ENCODE data around the gene ENOX2.
"Not testable (repeated sequence)": the region's sequence is repeated elsewhere in the genome, so short reads cannot be mapped to it uniquely, and the experiment has no call there.

Gene ENOX2

DNA sequence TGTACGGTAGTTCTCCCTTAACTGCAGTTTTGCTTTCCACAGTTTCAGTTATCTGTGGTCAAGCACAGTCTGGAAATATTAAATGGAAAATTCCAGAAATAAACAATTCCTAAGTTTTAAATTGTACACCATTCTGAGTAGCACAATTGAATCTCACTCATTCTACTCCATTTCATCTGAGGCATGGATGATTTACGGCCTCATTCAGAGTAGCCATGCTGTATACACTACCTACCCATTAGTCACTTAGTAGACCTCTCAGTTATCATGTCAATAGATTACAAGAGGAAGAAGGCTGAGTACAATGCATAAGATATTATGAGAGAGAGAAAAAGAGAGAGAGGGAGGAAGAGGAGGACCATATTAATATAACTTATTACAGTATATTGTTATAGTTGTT is 77.5 kb downstream of the ENOX2 start:
- DNase-seq (ENCODE audit: low spot score) = no peak

DNA sequence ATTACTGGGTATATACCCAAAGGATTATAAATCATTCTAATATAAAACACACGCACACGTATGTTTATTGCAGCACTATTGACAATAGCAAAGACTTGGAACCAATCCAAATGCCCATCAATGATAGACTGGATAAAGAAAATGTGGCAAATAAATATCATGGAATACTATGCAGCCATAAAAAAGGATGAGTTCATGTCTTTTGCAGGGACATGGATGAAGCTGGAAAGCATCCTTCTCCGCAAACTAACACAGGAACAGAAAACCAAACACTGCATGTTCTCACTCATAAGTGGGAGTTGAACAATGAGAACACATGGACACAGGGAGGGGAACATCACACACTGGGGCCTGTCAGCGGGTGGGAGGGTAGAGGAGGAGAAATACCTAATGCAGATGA is 83.6 kb downstream of the ENOX2 start:
- not testable (repeated sequence) for DNase-seq (ENCODE audit: low spot score)

DNA sequence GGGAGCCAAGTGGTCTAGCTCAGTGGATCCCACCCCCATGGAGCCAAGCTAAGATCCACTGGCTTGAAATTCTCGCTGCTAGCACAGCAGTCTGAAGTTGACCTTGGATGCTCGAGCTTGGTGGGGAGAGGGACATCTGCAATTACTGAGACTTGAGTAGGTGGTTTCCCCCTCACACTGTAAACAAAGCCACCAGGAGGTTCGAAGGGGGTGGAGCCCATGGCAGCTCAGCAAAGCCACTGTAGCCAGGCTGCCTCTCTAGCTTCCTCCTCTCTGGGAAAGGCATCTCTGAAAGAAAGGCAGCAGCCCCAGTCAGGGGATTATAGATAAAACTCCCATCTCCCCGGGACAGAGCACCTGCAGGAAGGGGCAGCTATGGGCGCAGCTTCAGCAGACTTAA is 89.1 kb downstream of the ENOX2 start:
- not testable (repeated sequence) for DNase-seq (ENCODE audit: low spot score)

DNA sequence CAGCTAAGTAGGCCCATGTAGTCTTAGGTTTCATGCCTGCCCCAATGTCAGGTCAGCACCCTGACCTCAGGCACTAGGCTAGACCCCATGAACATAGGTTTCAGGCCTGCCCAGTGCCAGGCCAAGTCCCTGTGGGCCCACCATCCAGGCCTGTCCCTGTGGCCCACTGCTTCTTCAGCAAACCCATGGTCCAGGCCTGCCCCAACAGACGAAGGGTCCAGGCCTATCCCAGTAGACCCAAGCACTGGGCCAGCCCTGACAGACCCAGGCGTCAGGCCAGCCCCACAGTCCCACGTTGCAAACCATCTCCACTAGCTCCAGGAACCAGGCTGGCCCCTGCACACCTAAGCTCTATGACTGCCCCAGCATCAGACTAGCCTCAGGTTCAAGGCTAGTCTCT is 92.4 kb downstream of the ENOX2 start:
- DNase-seq (ENCODE audit: low spot score) = no peak

DNA sequence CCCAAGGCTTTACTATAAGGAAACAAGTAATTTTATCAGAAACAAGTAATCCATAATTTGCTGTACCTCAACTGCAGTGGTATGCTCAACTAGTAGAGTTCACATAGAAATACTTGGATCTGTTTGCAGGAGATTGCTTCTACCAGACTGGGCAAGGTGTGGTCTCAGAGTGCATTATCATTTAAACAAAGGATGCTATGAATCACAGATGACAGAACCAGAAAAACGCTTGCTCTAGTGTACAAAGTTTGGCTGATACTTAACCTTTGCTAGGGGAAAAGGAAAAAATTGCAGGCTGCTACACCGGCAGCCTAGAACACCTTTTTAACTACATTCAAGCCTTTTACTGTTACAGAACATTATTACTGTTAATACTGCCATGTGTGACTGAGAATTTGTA is 97.1 kb downstream of the ENOX2 start:
- DNase-seq (ENCODE audit: low spot score) = no peak

DNA sequence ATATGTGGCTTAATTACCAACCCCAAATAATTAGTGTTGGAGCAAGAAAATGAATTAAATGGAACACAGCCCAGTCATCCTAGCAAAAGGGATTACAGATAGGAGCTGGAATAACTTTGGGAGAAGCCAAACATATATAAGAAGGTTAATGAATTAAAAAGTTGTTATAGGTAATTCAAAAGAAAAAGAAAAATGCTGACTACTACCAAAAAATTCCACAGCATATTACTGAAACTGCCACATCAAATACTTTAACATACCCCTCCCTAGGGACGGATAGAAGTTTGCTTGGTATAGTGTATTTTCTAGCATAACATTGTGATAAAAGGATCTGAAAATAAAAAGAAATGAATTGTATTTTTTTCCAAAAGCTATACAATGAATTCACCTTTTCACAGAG is 99.5 kb downstream of the ENOX2 start:
- no peak for DNase-seq (ENCODE audit: low spot score)

DNA sequence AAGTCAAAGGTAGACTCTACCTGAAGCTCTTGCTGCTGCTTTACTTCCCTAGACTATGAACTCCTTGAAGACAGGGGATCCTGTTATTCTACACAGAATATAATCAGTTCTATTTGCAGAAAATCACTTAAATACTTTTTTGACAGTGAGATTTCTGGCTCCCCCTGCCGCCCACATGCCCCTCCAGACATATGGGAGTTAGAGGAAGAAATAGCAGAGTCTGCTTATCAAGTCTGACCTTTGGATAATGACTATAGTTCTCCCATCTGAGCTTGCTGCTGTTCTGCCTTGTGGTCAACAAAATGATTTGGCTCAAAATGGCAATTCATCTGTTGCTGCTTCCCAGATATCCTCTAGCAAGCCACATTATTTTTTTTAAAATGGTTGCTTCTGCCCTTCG is 101.1 kb downstream of the ENOX2 start:
- no peak for DNase-seq (ENCODE audit: low spot score)

DNA sequence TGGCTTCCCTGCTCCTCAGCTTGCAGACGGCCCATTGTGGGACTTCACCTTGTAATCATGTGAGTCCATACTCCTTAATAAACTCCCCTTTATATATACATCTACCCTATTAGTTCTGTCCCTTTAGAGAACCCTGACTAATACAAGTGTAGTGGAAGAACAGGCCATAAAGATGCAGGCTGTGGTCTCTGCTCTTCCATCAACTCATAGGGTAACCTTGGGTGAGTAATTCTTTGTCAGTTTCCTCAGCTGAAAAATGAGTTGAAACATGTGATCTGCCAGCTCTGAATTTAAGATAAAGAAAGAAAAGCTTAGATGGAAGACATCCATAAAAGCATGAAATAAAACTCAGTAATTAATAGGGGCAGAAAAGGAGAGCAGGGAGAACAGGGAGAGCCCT is 103.6 kb downstream of the ENOX2 start:
- no peak for DNase-seq (ENCODE audit: low spot score)

DNA sequence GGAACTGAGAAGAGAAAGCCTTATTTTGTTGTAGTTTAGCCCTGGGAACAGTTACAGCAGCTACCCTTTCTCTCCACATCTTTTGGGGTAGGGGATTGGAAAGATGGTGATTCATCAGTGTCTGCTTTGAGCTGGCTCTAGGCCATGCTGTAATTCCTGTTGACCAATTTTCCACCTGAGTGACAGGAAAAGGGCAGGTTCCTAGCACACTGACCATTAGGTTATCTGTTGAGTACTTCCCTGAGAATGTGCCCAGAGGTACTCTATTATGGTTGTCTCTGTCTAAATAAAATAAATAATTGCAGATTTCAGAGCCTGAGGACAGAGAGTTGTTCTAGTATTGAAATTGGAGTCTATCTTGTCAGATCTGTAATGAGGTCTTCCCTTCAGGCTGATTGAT is 109.0 kb downstream of the ENOX2 start:
- no peak for DNase-seq (ENCODE audit: low spot score)

DNA sequence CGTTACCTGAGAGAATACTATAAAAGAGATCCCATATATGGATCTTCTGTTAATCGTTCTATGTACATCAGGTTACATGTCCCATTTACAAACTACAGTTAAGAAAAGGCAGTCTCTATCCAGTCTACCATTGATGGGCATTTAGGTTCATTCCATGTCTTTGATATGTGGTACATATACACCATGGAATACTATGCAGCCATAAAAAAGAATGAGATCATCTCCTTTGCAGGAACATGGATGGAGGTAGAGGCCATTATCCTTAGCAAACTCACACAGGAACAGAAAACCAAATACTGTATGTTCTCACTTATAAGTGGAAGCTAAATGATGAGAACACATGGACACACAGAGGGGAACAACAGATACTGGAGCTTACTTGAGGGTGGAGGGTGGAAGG is 111.1 kb downstream of the ENOX2 start:
- not testable (repeated sequence) for DNase-seq (ENCODE audit: low spot score)

DNA sequence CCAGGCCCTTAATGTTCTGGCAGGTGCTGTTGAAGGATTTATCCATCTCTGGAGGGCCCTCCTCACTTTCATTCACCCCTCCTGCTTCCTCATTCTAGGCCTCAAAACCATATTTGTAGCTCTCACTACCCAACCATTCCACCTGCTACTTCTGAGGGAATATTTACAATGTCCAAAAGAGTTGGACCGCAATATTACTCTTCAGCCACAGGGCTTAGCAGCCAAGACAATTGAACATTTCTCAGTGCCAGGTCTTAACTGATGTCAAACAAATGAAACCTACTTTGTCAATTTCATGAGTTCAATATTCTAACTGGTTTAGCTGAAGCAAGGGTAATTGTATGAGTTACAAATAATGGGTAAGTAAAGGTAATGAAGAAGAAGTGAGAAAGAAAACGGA is 113.2 kb downstream of the ENOX2 start:
- no peak for DNase-seq (ENCODE audit: low spot score)

DNA sequence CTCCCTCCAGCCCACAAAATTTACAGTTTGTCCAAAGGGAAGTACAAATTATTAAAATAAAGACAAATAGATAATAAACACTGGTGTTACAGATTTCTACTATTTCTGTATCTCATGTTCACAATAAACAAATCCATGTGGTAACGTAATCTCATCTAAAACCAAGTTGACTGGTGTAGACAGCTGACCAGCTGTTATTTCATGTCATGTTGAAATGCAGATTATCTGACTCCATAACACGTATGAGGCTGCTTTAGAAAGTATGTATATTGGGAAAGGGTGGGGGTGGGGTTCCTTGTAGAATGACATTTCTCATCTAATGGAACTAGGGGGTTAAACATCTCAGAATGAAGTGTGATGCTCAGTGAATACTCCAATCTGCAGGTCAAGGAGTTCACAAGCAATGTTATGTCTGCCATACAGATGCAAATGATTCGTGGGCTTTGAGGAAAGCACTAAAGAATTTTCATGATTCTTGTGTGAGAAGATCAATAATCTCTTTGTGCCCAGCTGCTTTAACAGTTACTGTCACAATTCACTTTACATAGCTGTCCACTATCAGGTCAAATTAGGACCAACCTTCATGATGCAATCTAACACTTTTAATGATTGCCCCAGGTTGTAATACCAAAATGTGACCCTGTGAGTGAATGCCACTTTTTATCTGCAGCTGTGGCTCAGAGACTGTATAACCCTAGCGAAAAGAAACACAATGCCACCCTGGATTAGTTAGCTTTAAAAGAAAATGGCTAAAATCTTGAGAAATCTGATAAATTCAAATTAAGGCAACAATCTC is 114.0 kb downstream of the ENOX2 start:
- no peak for DNase-seq (ENCODE audit: low spot score)

DNA sequence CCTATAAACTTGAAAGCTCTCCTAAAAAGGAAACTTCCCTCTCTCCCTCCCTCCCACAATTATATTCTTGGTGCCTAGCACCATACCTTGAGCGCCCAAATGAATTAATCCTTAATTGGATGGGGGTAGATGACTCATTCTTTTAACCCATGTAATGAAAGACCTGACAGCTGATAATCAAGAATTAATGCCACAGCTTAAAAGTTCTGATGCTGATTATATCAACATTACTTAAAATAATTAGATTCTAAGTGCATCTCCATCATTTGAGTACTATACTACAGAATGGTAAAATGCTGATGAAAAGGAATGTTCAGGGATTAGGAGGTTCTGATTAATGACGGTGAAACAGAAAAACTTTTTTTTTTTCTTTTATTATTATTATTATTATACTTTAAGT is 117.0 kb downstream of the ENOX2 start:
- no peak for DNase-seq (ENCODE audit: low spot score)

DNA sequence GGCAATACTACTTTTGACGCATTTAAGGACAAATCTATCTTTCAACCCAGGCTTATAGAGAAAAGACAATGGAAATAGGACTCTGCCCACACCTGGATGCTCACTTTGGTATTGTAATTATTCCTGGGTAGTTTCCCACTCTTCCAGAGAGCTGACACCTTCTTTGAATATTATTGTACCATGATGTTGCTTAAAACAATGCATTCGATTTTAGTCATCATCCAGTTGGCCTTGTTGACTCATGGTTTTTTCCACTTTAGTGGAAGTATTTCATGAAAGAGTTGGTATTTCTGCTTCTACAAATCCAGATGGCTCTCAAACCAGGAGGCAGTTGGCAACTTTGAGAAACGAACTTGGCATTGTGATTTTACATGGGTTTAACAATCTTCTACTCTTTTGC is 124.2 kb downstream of the ENOX2 start:
- no peak for DNase-seq (ENCODE audit: low spot score)

DNA sequence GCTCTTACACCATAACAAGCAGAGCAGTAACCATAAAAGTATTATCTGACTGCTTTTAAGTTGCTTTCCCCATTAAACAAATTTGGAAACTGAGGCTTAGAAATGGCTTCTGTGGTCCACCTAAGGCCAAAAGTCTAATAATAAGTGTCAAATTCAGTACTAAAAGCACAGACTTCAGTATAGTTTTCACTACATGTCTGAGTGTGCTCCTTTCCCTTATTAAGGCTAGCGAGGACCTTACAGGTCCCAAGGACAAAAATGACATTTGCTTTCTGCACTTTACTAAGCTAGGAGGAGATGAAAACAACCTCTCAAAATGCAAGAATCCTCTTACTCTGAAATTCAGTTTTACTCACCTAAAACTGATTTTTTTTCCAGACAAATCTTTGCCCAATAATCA is 127.2 kb downstream of the ENOX2 start:
- no peak for DNase-seq (ENCODE audit: low spot score)

DNA sequence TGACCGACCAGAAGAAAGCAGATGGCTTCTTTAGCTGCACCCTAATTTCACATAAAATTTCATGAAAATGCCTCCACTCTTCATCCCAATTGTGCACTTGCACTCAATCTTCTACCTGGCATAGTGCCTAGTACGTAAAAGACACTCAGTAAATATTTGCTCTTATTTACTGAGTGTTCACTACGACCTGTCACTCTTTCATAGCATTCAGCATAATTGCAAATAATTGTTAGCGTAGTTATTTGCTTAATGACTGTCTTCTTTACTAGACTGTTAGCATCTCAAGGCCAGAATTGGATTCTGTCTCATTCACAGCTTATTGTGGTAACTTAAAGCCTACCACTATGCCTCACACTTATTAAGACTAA is 130.2 kb downstream of the ENOX2 start:
- no peak for DNase-seq (ENCODE audit: low spot score)

DNA sequence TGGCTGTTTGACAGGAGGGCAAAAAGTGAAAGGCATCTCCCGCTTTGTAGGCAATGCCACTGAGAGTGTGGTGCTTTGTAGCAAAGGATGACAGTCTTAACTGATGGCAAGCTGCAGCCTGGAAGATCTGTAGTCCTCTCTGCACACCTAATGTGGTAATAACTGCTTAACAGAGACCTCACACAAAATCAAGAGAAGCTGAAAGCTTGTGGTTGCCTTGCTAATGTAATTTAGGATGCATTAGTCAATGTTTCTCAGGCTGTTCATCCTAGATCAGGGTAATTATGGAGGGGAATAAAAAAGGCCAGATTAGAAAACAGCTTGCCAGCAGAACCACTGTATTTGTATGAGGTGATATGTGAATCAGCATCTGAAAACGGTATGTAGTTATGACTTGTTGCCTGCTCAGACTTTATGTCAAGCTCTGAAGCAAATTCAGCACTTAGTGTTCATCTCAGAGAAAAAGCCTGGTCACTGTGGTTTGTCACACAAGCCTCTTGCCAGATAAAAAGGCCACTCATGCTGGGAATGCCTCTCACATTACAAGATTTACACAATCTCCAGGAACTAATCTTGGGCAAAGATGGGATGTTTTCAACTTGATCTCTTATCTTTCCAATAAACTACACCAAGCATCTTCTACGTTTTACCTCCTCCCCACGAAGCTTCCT is 130.8 kb downstream of the ENOX2 start:
- DNase-seq (ENCODE audit: low spot score) = peak; percentile 14

DNA sequence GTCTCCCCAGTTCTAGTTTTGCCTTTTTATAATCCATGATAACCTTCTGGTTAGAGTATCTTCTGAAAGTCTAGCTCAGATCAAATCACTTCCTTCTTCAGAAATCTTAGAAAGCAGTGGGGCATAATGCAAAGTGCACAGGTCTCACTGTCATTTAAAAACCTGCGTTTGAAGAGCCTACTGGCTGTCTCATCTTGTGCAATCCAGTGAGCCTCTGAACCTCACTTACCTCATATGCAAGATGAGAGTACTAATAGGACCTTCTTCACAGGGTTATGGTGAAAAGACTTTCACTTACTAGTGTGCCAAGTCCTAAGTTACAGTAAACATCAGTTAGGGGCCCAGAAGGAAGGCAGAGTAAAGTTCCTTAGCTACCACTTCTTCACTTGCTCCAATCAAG is 131.4 kb downstream of the ENOX2 start:
- no peak for DNase-seq (ENCODE audit: low spot score)

DNA sequence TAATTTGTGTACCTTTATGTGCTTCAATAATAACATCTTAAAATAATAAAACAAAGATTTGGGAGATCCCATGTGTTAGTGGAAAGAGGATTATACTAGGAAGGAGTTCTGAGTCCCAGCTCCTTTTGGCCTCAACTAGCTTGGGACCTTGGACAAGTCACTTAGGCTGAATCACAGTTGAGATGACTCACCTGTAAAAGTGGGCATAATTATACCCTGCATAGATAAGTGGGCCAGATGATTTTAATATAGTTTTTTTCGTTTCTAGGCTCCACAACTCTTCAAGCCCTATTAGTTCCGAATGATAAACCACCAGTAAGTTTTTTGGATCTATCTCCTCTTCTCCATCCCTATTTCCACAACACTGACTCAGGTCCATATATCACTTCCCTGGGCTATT is 131.8 kb downstream of the ENOX2 start:
- DNase-seq (ENCODE audit: low spot score) = no peak

DNA sequence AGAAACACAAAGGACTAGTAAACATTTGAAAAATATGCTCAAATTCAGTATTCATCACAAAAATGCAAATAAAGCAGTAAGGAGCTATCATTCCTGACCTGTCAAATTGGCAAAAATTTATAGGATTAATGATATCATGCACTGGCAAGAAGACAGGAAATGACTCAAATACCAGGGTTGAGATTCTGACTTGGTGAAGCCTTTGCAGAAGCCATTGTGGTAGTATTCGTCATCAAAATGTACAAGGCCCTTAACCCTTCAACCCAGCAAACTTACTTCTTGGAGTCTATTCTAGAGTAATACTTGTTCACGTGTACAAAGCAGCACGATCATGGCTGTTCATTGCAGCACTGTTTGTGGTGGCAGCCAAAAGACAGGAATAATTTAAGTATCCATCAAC is 132.4 kb downstream of the ENOX2 start:
- peak; percentile 26 for DNase-seq (ENCODE audit: low spot score)

DNA sequence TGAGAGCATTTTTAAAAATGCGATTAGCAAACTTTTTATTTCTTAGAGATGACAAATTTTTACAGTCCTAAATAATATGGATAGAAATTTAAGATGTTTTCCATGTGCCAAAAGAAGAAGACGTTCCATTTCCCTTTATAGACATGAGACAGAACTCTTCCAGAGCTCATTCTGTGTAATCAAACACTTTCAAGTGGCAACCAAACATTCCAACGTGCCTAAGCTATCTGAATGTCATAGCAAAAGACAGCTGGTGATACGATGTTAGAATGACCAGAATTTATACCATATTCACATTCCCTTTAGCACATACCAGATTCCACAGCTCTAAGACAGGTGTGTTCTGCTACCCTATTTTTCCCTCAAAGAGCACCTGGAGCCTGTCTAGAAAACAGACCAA is 133.2 kb downstream of the ENOX2 start:
- no peak for DNase-seq (ENCODE audit: low spot score)

DNA sequence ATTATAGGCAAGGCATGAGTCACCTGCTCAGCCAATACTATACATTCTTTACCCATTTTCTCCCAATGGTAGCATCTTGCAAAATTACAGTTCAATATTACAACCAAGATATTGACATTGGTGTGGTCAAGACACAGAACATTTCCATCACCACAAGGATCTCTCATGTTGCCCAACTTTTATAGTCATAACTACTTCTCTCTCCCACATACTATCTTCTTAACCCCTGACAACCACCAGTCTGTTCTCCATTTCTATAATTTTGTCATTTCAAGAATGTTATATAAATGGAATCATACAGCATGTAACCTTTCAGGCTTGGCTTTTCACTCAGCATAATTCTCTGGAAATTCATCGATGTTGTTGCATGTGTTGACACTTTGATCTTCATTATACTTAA is 144.9 kb downstream of the ENOX2 start:
- DNase-seq (ENCODE audit: low spot score) = no peak

DNA sequence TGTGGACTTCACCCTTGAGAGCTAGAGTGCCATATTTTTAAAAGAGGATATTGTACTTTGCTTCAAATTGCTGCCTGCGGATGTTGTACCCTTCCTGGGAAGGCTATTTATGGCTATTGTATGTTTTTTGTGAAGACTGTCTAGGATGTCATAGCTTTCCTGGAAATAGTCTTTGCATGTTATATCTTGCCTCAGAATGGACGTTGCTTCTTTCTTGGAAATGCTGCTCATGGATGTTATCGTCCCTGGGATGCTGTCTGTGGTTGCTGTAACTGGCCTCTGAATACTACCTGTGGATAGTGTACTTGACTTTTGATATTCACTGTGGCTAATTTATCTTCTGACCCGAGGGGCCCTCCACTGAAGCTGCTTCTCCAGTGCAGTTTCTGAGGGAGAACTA is 146.8 kb downstream of the ENOX2 start:
- DNase-seq (ENCODE audit: low spot score) = no peak

DNA sequence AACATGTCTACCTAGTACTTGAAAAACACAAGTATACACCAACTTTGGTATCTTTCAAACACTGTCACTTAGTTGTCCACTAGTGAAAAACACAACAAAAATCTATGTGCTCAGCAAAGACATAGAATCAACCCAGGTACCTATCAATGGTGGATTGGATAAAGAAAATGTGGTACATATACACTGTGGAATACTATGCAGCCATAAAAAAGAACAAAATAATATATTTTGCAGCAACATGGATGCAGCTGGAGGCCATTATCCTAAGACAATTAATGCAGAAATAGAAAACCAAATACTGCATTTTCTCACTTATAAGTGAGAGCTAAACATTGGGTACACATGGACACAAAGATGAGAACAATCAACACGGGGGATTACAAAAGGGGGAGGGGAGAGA is 148.7 kb downstream of the ENOX2 start:
- DNase-seq (ENCODE audit: low spot score) = no peak

All from AG08396 (cell line).